Upper lobe of left lung (tissue), 6 donors: Measurements from ENCODE around the gene CUBN. TPM values are rescaled to one million over a fixed set of nuclear protein-coding genes. Genes with fewer than 3 reads are reported as not detected.
A peak's percentile ranks its signal among the peaks of the same experiment; 100 is the strongest.

Experiments used
- ATAC-seq, 2 donors: fragments of 200-7000 bp; cut with Tn5 transposase; one replicate each; pipeline ENCODE4 v1.9.1; 2022; ENCODE audit warnings: mild to moderate bottlenecking in 2 of 2, moderate library complexity in 2 of 2; ENCODE audit not compliant: low FRiP score in 2 of 2
- DNase-seq, 2 donors: peaks; one replicate each; pipeline ENCODE4 v3.0.0-alpha.2; 2019 to 2020
- H3K27ac ChIP-seq, 4 donors: fragments of 200-600 bp; sonication (generic); one replicate each; pipeline ENCODE4 v1.5.1; 2016 to 2019
- H3K27me3 ChIP-seq, 4 donors: fragments of 200-600 bp; sonication (generic); one replicate each; pipeline ENCODE4 v1.5.1; 2017 to 2019
- H3K36me3 ChIP-seq, 4 donors: fragments of 200-600 bp; sonication (generic); one replicate each; pipeline ENCODE4 v1.5.1; 2016 to 2019
- H3K4me1 ChIP-seq, 4 donors: fragments of 200-600 bp; sonication (generic); one replicate each; pipeline ENCODE4 v1.5.1; 2018 to 2019
- H3K4me3 ChIP-seq, 4 donors: fragments of 200-600 bp; sonication (generic); one replicate each; pipeline ENCODE4 v1.5.1; 2017 to 2019; ENCODE audit warnings: mild to moderate bottlenecking in 2 of 4, moderate library complexity in 1 of 4
- H3K9me3 ChIP-seq, 4 donors: fragments of 200-600 bp; sonication (generic); one replicate each; pipeline ENCODE4 v1.5.1; 2018 to 2019
- CTCF ChIP-seq, 6 experiments: fragments of 450-650 bp in 4 of 6; fragments of 200-600 bp in 2 of 6; sonication (generic) in 2 of 6; IDR thresholded peaks; one replicate each; pipeline ENCODE4 v1.5.1; 2016 to 2019; ENCODE audit warnings: antibody characterized with exemption in 6 of 6
- EP300 ChIP-seq, 4 donors: sonication (generic); formaldehyde crosslinking; IDR thresholded peaks; one replicate each; pipeline ENCODE4 v1.5.1; 2017; ENCODE audit warnings: antibody characterized with exemption in 4 of 4, control low read depth in 2 of 4
- POLR2A ChIP-seq, 4 donors: fragments of 450-650 bp; IDR thresholded peaks; one replicate each; pipeline ENCODE4 v1.5.1; 2016 to 2017; ENCODE audit warnings: antibody characterized with exemption in 4 of 4, mild to moderate bottlenecking in 2 of 4
- POLR2AphosphoS5 ChIP-seq, 2 donors: sonication (generic); formaldehyde crosslinking; IDR thresholded peaks; one replicate each; pipeline ENCODE4 v1.5.1; 2017; ENCODE audit warnings: antibody characterized with exemption in 2 of 2
- WGBS, 2 donors: methylation state at CpG; one replicate each; pipeline ENCODE4 v1.1.5; 2017 to 2018; 5-methylcytosine and 5-hydroxymethylcytosine counted together
- total RNA-seq, 6 donors: library from RNA; depleted of rRNA in 4 of 6; stranded (reverse); fragments of >200 nt in 4 of 6; gene quantifications; one replicate each; pipeline versions ENCODE4 v1.1.0 to v1.2.1, GENCODE V29; 2016 to 2021
- donor health status: DM: no; HTN: no; CAD: no; lungs with moderate emphysema.
- donor health status: DM: no; HTN: yes; CAD: no; lungs with severe emphysema.

CUBN gene
- total RNA-seq, 6 donors from 2014 or later, result 1.0 to 9.4 (median 5.3) TPM

- TF ChIP-seq POLR2AphosphoS5 (IDR thresholded peaks at IDR 0.05) (no peak), EP300 (IDR thresholded peaks at IDR 0.05) (no peak), POLR2A (IDR thresholded peaks at IDR 0.05) (no peak), CTCF (IDR thresholded peaks at IDR 0.05) (no peak)
- DNase-seq (no peak), ATAC-seq (no peak)
- Histone ChIP-seq H3K27me3 (no peaks in the 10 kb centered on the region), H3K4me1 (no peaks in the 10 kb centered on the region), H3K27ac (no peak overlapping the region), H3K4me3 (no peak overlapping the region), H3K9me3 (no peaks in the 10 kb centered on the region), H3K36me3 (no peaks in the 10 kb centered on the region)
- 47 to 50% methylated on average over 2 of the region's 2 CpGs for WGBS, 2 donors
Observed at GRCh38 chr10:16901106-16901505, 228.5 kb downstream of the CUBN start.

GRCh38 chr10:16896993-16897392 is 232.6 kb downstream of the CUBN start:
- DNase-seq (no peak), ATAC-seq (no peak)
- Histone ChIP-seq H3K27me3 (no peaks in the 10 kb centered on the region), H3K36me3 (no peaks in the 10 kb centered on the region), H3K9me3 (no peaks in the 10 kb centered on the region), H3K4me3 (no peak overlapping the region), H3K4me1 (peaks cover 0 to 7% (median 1%) of the 10 kb centered on the region in 4 donors), H3K27ac (no peak overlapping the region)
- 69 to 71% methylated on average over 3 of the region's 3 CpGs for WGBS, 2 donors
- no peak for TF ChIP-seq POLR2A (IDR thresholded peaks at IDR 0.05)
- TF ChIP-seq EP300 (IDR thresholded peaks at IDR 0.05), result peak in 2 of 4 donors; percentile 33 to 82

- Histone ChIP-seq H3K27ac (no peak overlapping the region), H3K4me3 (no peak overlapping the region), H3K27me3 (no peaks in the 10 kb centered on the region), H3K36me3 (no peaks in the 10 kb centered on the region), H3K9me3 (no peaks in the 10 kb centered on the region), H3K4me1 (peaks cover 0 to 13% (median 7%) of the 10 kb centered on the region in 4 donors)
- no peak for TF ChIP-seq EP300 (IDR thresholded peaks at IDR 0.05)
- TF ChIP-seq POLR2A (IDR thresholded peaks at IDR 0.05), result no peak
- no peak for TF ChIP-seq CTCF (IDR thresholded peaks at IDR 0.05)
- no peak for TF ChIP-seq POLR2AphosphoS5 (IDR thresholded peaks at IDR 0.05)
- 35 to 62% methylated on average over 1 of the region's 1 CpG for WGBS, 2 donors
- DNase-seq, result no peak
- no peak for ATAC-seq
Observed at GRCh38 chr10:16894821-16895220, 234.8 kb downstream of the CUBN start.

- peaks cover 0 to 13% (median 7%) of the 10 kb centered on the region in 4 donors for H3K4me1 ChIP-seq
- TF ChIP-seq POLR2A (IDR thresholded peaks at IDR 0.05), result no peak
- ATAC-seq (no peak), DNase-seq (no peak)
- H3K9me3 ChIP-seq, result no peaks in the 10 kb centered on the region
- no peak overlapping the region for H3K4me3 ChIP-seq
- WGBS, 2 donors, result 47 to 51% methylated on average over 5 of the region's 5 CpGs
- no peaks in the 10 kb centered on the region for H3K36me3 ChIP-seq
- no peaks in the 10 kb centered on the region for H3K27me3 ChIP-seq
- no peak overlapping the region for H3K27ac ChIP-seq
Observed at GRCh38 chr10:16893664-16894063, 235.9 kb downstream of the CUBN start.

- no peaks in the 10 kb centered on the region for H3K36me3 ChIP-seq
- DNase-seq (peak in 1 of 2 donors; percentile 81), ATAC-seq (peak; percentile 88 to 93)
- no peaks in the 10 kb centered on the region for H3K27me3 ChIP-seq
- TF ChIP-seq POLR2A (IDR thresholded peaks at IDR 0.05) (peak in 1 of 4 donors; percentile 28), EP300 (IDR thresholded peaks at IDR 0.05) (no peak), POLR2AphosphoS5 (IDR thresholded peaks at IDR 0.05) (no peak), CTCF (IDR thresholded peaks at IDR 0.05) (peak; percentile 10 to 59 (median 52))
- 18 to 29% methylated on average over 12 of the region's 12 CpGs for WGBS, 2 donors
- H3K4me3 ChIP-seq, result no peak overlapping the region
- H3K4me1 ChIP-seq, result peaks cover 0 to 13% (median 7%) of the 10 kb centered on the region in 4 donors
- H3K27ac ChIP-seq, result peak overlapping the region in 1 of 4 donors; percentile 3
- H3K9me3 ChIP-seq, result no peaks in the 10 kb centered on the region
Observed at GRCh38 chr10:16891375-16892313, 238.0 kb downstream of the CUBN start.
